Lower lobe of right lung (tissue), 2 donors: ENCODE measurements around the gene GTPBP3. TPM values are rescaled to one million over a fixed set of nuclear protein-coding genes. Genes with fewer than 3 reads are reported as not detected.

Experiments used
- ATAC-seq, 2 donors: fragments of 200-7000 bp; cut with Tn5 transposase; one replicate each; pipeline ENCODE4 v1.9.1; 2020 to 2022; ENCODE audit warnings: mild to moderate bottlenecking in 2 of 2, moderate library complexity in 2 of 2
- DNase-seq: peaks from one replicate; pipeline ENCODE4 v3.0.0-alpha.2; 2020
- H3K27ac ChIP-seq: fragments of 200-600 bp; one replicate; pipeline ENCODE4 v1.8.0; 2022
- H3K27me3 ChIP-seq: fragments of 200-600 bp; one replicate; pipeline ENCODE4 v1.8.0; 2022; ENCODE audit warnings: low read depth
- H3K36me3 ChIP-seq: fragments of 200-600 bp; one replicate; pipeline ENCODE4 v1.8.0; 2022; ENCODE audit warnings: mild to moderate bottlenecking
- H3K4me1 ChIP-seq: fragments of 200-600 bp; one replicate; pipeline ENCODE4 v1.8.0; 2022
- H3K4me3 ChIP-seq: fragments of 200-600 bp; one replicate; pipeline ENCODE4 v1.8.0; 2022; ENCODE audit warnings: mild to moderate bottlenecking
- H3K9me3 ChIP-seq: fragments of 200-600 bp; one replicate; pipeline ENCODE4 v1.8.0; 2022
- intact Hi-C: fragments of 100-400 bp; cut with DNase I; formaldehyde crosslinking; loops from one replicate; pipeline ENCODE4 v1.11.0; 2022
- total RNA-seq: library from RNA; stranded (reverse); fragmentation: NEBNext Ultra II Directional; extraction: Animal tissue kit (Norgen Biotek cat#: 25700); gene quantifications from one replicate; pipeline ENCODE4 v1.2.1, GENCODE V29; 2021
- TF ChIP-seq, protein P1 (sequence below): fragments of 200-600 bp; IDR thresholded peaks from one replicate; pipeline ENCODE4 v1.8.0; 2022; ENCODE audit warnings: antibody characterized with exemption, mild to moderate bottlenecking
- donor health status: DM: no; HTN: yes; CAD: no; lungs with severe emphysema.

The GTPBP3 gene
- total RNA-seq, 1 donor from 2014 or later: 21.0 TPM

- intact Hi-C loops: no loop called here
- Histone ChIP-seq H3K9me3 (no peaks in the 10 kb centered on the region), H3K27ac (no peak overlapping the region), H3K4me3 (no peak overlapping the region), H3K36me3 (peaks cover 52% of the 10 kb centered on the region), H3K27me3 (no peaks in the 10 kb centered on the region), H3K4me1 (no peaks in the 10 kb centered on the region)
- DNase-seq: no peak
- ATAC-seq: no peak
- TF ChIP-seq, protein P1, sequence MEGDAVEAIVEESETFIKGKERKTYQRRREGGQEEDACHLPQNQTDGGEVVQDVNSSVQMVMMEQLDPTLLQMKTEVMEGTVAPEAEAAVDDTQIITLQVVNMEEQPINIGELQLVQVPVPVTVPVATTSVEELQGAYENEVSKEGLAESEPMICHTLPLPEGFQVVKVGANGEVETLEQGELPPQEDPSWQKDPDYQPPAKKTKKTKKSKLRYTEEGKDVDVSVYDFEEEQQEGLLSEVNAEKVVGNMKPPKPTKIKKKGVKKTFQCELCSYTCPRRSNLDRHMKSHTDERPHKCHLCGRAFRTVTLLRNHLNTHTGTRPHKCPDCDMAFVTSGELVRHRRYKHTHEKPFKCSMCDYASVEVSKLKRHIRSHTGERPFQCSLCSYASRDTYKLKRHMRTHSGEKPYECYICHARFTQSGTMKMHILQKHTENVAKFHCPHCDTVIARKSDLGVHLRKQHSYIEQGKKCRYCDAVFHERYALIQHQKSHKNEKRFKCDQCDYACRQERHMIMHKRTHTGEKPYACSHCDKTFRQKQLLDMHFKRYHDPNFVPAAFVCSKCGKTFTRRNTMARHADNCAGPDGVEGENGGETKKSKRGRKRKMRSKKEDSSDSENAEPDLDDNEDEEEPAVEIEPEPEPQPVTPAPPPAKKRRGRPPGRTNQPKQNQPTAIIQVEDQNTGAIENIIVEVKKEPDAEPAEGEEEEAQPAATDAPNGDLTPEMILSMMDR: no peak
Observed at GRCh38 chr19:17319473-17320238, 17.7 kb upstream of the GTPBP3 start.

- H3K27me3 ChIP-seq: no peaks in the 10 kb centered on the region
- H3K9me3 ChIP-seq: no peaks in the 10 kb centered on the region
- no peak overlapping the region for H3K27ac ChIP-seq
- ATAC-seq (no peak), DNase-seq (no peak)
- H3K4me1 ChIP-seq: no peaks in the 10 kb centered on the region
- intact Hi-C loops: no loop called here
- TF ChIP-seq, protein P1: no peak
- no peak overlapping the region for H3K4me3 ChIP-seq
- peaks cover 51% of the 10 kb centered on the region for H3K36me3 ChIP-seq
Observed at GRCh38 chr19:17320435-17320834, 16.9 kb upstream of the GTPBP3 start.

GRCh38 chr19:17321655-17322489 lies 15.5 kb upstream of the GTPBP3 start:
- ATAC-seq (no peak), DNase-seq (no peak)
- no peaks in the 10 kb centered on the region for H3K9me3 ChIP-seq
- H3K27me3 ChIP-seq: no peaks in the 10 kb centered on the region
- no peaks in the 10 kb centered on the region for H3K4me1 ChIP-seq
- intact Hi-C loops: no loop called here
- TF ChIP-seq, protein P1: no peak
- H3K27ac ChIP-seq: no peak overlapping the region
- peaks cover 37% of the 10 kb centered on the region for H3K36me3 ChIP-seq
- H3K4me3 ChIP-seq: no peak overlapping the region

GRCh38 chr19:17322854-17323253 lies 14.5 kb upstream of the GTPBP3 start:
- peaks cover 4% of the 10 kb centered on the region for H3K4me1 ChIP-seq
- intact Hi-C loops: no loop called here
- H3K36me3 ChIP-seq: peaks cover 35% of the 10 kb centered on the region
- H3K27ac ChIP-seq: no peak overlapping the region
- no peaks in the 10 kb centered on the region for H3K9me3 ChIP-seq
- TF ChIP-seq, protein P1: no peak
- H3K27me3 ChIP-seq: no peaks in the 10 kb centered on the region
- ATAC-seq (no peak), DNase-seq (no peak)
- H3K4me3 ChIP-seq: no peak overlapping the region

GRCh38 chr19:17323300-17323963 lies 13.9 kb upstream of the GTPBP3 start:
- ATAC-seq (no peak), DNase-seq (no peak)
- H3K36me3 ChIP-seq: peaks cover 35% of the 10 kb centered on the region
- intact Hi-C loops: no loop called here
- H3K27me3 ChIP-seq: no peaks in the 10 kb centered on the region
- H3K4me1 ChIP-seq: peaks cover 4% of the 10 kb centered on the region
- no peak overlapping the region for H3K27ac ChIP-seq
- TF ChIP-seq, protein P1: no peak
- no peak overlapping the region for H3K4me3 ChIP-seq
- H3K9me3 ChIP-seq: no peaks in the 10 kb centered on the region
